ENCODE measurements around the gene NKD2.

DNA sequence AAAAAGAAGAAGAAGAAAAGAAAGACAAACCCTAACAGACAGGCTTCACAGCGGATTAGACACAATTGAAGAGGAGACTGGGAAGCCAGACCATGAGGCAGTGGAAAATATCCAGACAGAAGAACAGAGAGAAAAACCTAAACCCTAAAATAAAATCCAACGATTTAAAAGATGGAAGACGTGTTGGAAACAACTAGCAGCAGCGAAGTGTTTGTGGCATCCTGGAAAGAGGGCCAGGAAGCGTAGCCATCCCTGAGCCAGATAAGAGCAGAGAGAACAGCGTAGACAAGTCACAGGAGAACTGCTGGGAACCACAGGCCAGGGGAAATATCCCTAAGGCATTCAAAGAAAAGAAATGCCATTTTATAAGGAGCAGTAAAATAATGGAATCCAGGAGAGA lies 39.7 kb upstream of the NKD2 start:
- TF ChIP-seq, protein P1, sequence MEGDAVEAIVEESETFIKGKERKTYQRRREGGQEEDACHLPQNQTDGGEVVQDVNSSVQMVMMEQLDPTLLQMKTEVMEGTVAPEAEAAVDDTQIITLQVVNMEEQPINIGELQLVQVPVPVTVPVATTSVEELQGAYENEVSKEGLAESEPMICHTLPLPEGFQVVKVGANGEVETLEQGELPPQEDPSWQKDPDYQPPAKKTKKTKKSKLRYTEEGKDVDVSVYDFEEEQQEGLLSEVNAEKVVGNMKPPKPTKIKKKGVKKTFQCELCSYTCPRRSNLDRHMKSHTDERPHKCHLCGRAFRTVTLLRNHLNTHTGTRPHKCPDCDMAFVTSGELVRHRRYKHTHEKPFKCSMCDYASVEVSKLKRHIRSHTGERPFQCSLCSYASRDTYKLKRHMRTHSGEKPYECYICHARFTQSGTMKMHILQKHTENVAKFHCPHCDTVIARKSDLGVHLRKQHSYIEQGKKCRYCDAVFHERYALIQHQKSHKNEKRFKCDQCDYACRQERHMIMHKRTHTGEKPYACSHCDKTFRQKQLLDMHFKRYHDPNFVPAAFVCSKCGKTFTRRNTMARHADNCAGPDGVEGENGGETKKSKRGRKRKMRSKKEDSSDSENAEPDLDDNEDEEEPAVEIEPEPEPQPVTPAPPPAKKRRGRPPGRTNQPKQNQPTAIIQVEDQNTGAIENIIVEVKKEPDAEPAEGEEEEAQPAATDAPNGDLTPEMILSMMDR (IDR thresholded peaks at IDR 0.05; ENCODE audit: low read length), result no peak
- TF ChIP-seq EZH2phosphoT487 (IDR thresholded peaks at IDR 0.05; ENCODE audit: low read length), result no peak

Data from MM.1S (cell line).